GM23338 (cell line): Measurements from ENCODE around the gene ATCAY. TPM values are rescaled to one million over a fixed set of nuclear protein-coding genes. Genes with fewer than 3 reads are reported as not detected.

ENCODE experiments used
- ATAC-seq: fragments of 200-7000 bp; cut with Tn5 transposase; 3 replicates; pipeline ENCODE4 v1.9.1; 2020
- DNase-seq: peaks from one replicate; pipeline ENCODE4 v3.0.0-alpha.2; 2015; ENCODE audit warnings: low spot score
- H2AFZ ChIP-seq: fragments of 200-600 bp; sonication (generic); 2 replicates; pipeline ENCODE4 v1.8.0; 2016; ENCODE audit warnings: antibody characterized with exemption, mild to moderate bottlenecking, moderate library complexity
- H3F3A ChIP-seq: fragments of 200-600 bp; sonication (generic); replicated peaks from 2 replicates; pipeline ENCODE4 v1.8.0; 2017; ENCODE audit warnings: antibody characterized with exemption, mixed run types, low read depth
- H3K27ac ChIP-seq: fragments of 200-600 bp; sonication (generic); 2 replicates; pipeline ENCODE4 v1.6.1; 2016; ENCODE audit warnings: low read depth
- H3K27me3 ChIP-seq: fragments of 200-600 bp; sonication (generic); 2 replicates; pipeline ENCODE4 v1.8.0; 2016; ENCODE audit warnings: mild to moderate bottlenecking, mixed run types, moderate library complexity; ENCODE audit not compliant: insufficient read depth
- H3K36me3 ChIP-seq: fragments of 200-600 bp; sonication (generic); 2 replicates; pipeline ENCODE4 v1.8.0; 2016; ENCODE audit warnings: mild to moderate bottlenecking; ENCODE audit not compliant: insufficient read depth
- H3K4me1 ChIP-seq: fragments of 200-600 bp; sonication (generic); 2 replicates; pipeline ENCODE4 v1.8.0; 2016; ENCODE audit warnings: mild to moderate bottlenecking, moderate library complexity; ENCODE audit not compliant: insufficient read depth
- H3K4me2 ChIP-seq: fragments of 200-600 bp; sonication (generic); 2 replicates; pipeline ENCODE4 v1.7.1; 2017; ENCODE audit warnings: mixed run types
- H3K4me3 ChIP-seq: fragments of 200-600 bp; sonication (generic); 2 replicates; pipeline ENCODE4 v1.6.1; 2016; ENCODE audit warnings: mixed run types
- H3K79me2 ChIP-seq: fragments of 200-600 bp; sonication (generic); replicated peaks from 2 replicates; pipeline ENCODE4 v1.8.0; 2017; ENCODE audit warnings: mild to moderate bottlenecking; ENCODE audit not compliant: insufficient read depth
- H3K9me2 ChIP-seq: fragments of 200-600 bp; sonication (generic); 2 replicates; pipeline ENCODE4 v1.8.0; 2017; ENCODE audit not compliant: insufficient read depth
- H4K20me1 ChIP-seq: fragments of 200-600 bp; sonication (generic); replicated peaks from 2 replicates; pipeline ENCODE4 v1.8.0; 2017; ENCODE audit warnings: mild to moderate bottlenecking; ENCODE audit not compliant: insufficient read depth
- H3K27ac Mint-ChIP-seq: 2 replicates; pipeline ENCODE4 v1.8.0; 2020; ENCODE audit warnings: inconsistent platforms, mild to moderate bottlenecking, moderate library complexity, mixed read lengths
- H3K27me3 Mint-ChIP-seq: 3 replicates; pipeline ENCODE4 v1.8.0; 2022; ENCODE audit warnings: low read depth, mild to moderate bottlenecking, moderate library complexity, mixed read lengths, inconsistent platforms; ENCODE audit not compliant: insufficient read depth, poor library complexity
- H3K36me3 Mint-ChIP-seq: 3 replicates; pipeline ENCODE4 v1.8.0; 2021; ENCODE audit warnings: low read depth, mild to moderate bottlenecking, inconsistent platforms, moderate library complexity, mixed read lengths
- H3K4me1 Mint-ChIP-seq: 3 replicates; pipeline ENCODE4 v1.8.0; 2020; ENCODE audit warnings: mild to moderate bottlenecking, inconsistent platforms, mixed read lengths
- H3K4me3 Mint-ChIP-seq: 3 replicates; pipeline ENCODE4 v1.8.0; 2021; ENCODE audit warnings: moderate library complexity, mild to moderate bottlenecking, inconsistent platforms, mixed read lengths
- H3K9me3 Mint-ChIP-seq: 3 replicates; pipeline ENCODE4 v1.8.0; 2020; ENCODE audit warnings: moderate library complexity, mild to moderate bottlenecking, inconsistent platforms, mixed read lengths
- CREB1 ChIP-seq: fragments of 250-450 bp; sonication (Bioruptor Pico); IDR thresholded peaks from 2 replicates; pipeline ENCODE4 v1.5.0; 2020; ENCODE audit warnings: low read depth, mild to moderate bottlenecking, moderate library complexity
- ETS1 ChIP-seq: IDR thresholded peaks from 2 replicates; pipeline ENCODE4 v1.6.1; 2016; ENCODE audit warnings: antibody characterized with exemption
- EZH2 ChIP-seq: fragments of 200-600 bp; sonication (generic); IDR thresholded peaks from one replicate; pipeline ENCODE4 v1.8.0; 2017; ENCODE audit warnings: antibody characterized with exemption, mild to moderate bottlenecking, low read depth; ENCODE audit not compliant: unreplicated experiment
- EZH2phosphoT487 ChIP-seq: fragments of 200-600 bp; sonication (generic); IDR thresholded peaks from one replicate; pipeline ENCODE4 v1.8.1; 2018; ENCODE audit warnings: antibody characterized with exemption; ENCODE audit not compliant: unreplicated experiment
- JUNB ChIP-seq: IDR thresholded peaks from one replicate; pipeline ENCODE4 v1.6.1; 2016; ENCODE audit warnings: antibody characterized with exemption; ENCODE audit not compliant: unreplicated experiment
- NANOG ChIP-seq: IDR thresholded peaks from 2 replicates; pipeline ENCODE4 v1.6.1; 2016; ENCODE audit warnings: antibody characterized with exemption, borderline replicate concordance
- POLR2AphosphoS5 ChIP-seq: IDR thresholded peaks from 2 replicates; pipeline ENCODE4 v1.6.1; 2016; ENCODE audit warnings: antibody characterized with exemption, low read depth
- REST ChIP-seq: IDR thresholded peaks from one replicate; pipeline ENCODE4 v1.6.1; 2018; ENCODE audit warnings: antibody characterized with exemption; ENCODE audit not compliant: unreplicated experiment
- STAT1 ChIP-seq: IDR thresholded peaks from one replicate; pipeline ENCODE4 v1.6.1; 2016; ENCODE audit warnings: antibody characterized with exemption; ENCODE audit not compliant: unreplicated experiment
- ZNF114 ChIP-seq: fragments of 250-450 bp; sonication (Bioruptor Pico); IDR thresholded peaks from 2 replicates; pipeline ENCODE4 v1.5.0; 2020; ENCODE audit warnings: mild to moderate bottlenecking, moderate library complexity
- ZNF331 ChIP-seq: fragments of 250-450 bp; sonication (Bioruptor Pico); IDR thresholded peaks from 2 replicates; pipeline ENCODE4 v1.5.0; 2020; ENCODE audit warnings: low read depth, mild to moderate bottlenecking, moderate library complexity
- polyA plus RNA-seq: library from polyadenylated mRNA; unstranded; fragments of >200 nt; fragmentation: Nextera tagmentation; extraction: Ambion mirVana; gene quantifications from 2 replicates; pipeline ENCODE4 v1.2.1, GENCODE V29; 2016
- total RNA-seq: library from RNA; depleted of rRNA; stranded (reverse); fragments of >200 nt; shearing (Covaris generic); gene quantifications from 2 replicates; pipeline ENCODE4 v1.2.3, GENCODE V29; 2014
- TF ChIP-seq, protein P1 (sequence below), 2 experiments: fragments of 200-600 bp in 1 of 2; sonication (generic) in 1 of 2; conservative IDR thresholded peaks; 2 replicates each; pipeline versions ENCODE4 v1.5.1 to v1.6.1; 2016 to 2017; ENCODE audit warnings: antibody characterized with exemption in 2 of 2, low read depth in 2 of 2, mild to moderate bottlenecking in 2 of 2, moderate library complexity in 1 of 2

ATCAY gene
- total and polyA plus RNA-seq, 2 experiments from 2014 or later, result 16.9 to 45.7 TPM

DNA sequence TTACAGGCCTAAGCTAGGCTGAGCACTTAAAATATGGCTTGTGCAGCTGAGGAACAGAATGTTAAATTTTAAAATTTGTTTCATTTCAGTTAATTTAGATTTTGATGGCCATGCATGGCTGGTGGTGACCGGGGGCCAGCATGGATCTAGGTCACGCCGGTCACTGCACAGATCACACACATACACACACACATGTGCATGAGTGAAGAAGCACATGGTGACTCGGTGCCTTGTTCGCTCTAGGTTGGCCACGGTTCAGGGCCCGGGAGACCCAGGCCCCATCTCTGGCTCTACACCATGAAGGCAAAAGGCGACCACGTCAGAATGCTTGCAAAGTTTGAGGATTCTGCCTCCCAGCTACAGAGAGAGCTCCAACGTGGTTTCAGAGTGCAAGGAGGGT lies 39.7 kb upstream of the ATCAY start:
- ATAC-seq, result no peak
- Histone ChIP-seq H2AFZ (no peak overlapping the region), H3K9me2 (no peaks in the 10 kb centered on the region), H3K4me2 (no peak overlapping the region), H3F3A (0 out of 2 replicates have a peak, but pooled peaks cover 3% of the 10 kb centered on the region), H3K4me3 (no peak overlapping the region), H3K27me3 (no peaks in the 10 kb centered on the region), H3K36me3 (no peaks in the 10 kb centered on the region), H3K27ac (no peak overlapping the region), H4K20me1 (no peaks in the 10 kb centered on the region), H3K79me2 (no peaks in the 10 kb centered on the region), H3K4me1 (no peaks in the 10 kb centered on the region)
- Mint-ChIP-seq H3K27ac (no peak overlapping the region), H3K36me3 (no peaks in the 10 kb centered on the region), H3K4me3 (no peak overlapping the region), H3K27me3 (peaks cover 1% of the 10 kb centered on the region), H3K9me3 (peaks cover 17% of the 10 kb centered on the region), H3K4me1 (no peaks in the 10 kb centered on the region)
- no peak for DNase-seq
- no peak for TF ChIP-seq ZNF114
- TF ChIP-seq POLR2AphosphoS5, result no peak
- TF ChIP-seq, protein P1, sequence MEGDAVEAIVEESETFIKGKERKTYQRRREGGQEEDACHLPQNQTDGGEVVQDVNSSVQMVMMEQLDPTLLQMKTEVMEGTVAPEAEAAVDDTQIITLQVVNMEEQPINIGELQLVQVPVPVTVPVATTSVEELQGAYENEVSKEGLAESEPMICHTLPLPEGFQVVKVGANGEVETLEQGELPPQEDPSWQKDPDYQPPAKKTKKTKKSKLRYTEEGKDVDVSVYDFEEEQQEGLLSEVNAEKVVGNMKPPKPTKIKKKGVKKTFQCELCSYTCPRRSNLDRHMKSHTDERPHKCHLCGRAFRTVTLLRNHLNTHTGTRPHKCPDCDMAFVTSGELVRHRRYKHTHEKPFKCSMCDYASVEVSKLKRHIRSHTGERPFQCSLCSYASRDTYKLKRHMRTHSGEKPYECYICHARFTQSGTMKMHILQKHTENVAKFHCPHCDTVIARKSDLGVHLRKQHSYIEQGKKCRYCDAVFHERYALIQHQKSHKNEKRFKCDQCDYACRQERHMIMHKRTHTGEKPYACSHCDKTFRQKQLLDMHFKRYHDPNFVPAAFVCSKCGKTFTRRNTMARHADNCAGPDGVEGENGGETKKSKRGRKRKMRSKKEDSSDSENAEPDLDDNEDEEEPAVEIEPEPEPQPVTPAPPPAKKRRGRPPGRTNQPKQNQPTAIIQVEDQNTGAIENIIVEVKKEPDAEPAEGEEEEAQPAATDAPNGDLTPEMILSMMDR (conservative IDR thresholded peaks at IDR 0.05; ENCODE audit: low read depth in 2 of 2), result no peak
- no peak for TF ChIP-seq JUNB

DNA sequence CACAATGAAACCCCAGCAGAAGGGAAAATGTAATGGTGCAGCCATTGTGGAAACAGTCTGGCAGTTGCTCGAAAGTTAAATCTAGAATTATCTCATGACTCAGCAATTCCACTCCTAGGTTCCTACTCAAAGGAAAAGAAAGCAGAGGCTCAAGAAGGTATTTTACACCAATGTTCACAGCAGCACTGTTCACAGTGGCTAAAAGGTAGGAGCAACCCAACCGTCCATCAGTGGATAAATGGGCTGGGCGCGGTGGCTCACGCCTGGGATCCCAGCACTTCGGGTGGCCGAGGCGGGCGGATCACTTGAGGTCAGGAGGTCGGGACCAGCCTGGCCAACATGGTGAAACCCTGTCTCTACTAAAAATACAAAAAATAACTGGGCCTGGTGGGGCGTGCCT lies 37.5 kb upstream of the ATCAY start:
- Mint-ChIP-seq H3K9me3 (peaks cover 3% of the 10 kb centered on the region; the same call in 2 of the 3 replicates), H3K27me3 (peaks cover 4% of the 10 kb centered on the region), H3K27ac (no peak overlapping the region), H3K4me1 (no peaks in the 10 kb centered on the region), H3K4me3 (no peak overlapping the region), H3K36me3 (0 out of 3 replicates have a peak, but pooled peaks cover 4% of the 10 kb centered on the region)
- no peak overlapping the region for H2AFZ ChIP-seq
- no peak overlapping the region for H3K4me2 ChIP-seq
- H3K4me1 ChIP-seq, result no peaks in the 10 kb centered on the region
- ATAC-seq (no peak), DNase-seq (no peak)
- no peaks in the 10 kb centered on the region for H3K36me3 ChIP-seq
- no peaks in the 10 kb centered on the region for H3K79me2 ChIP-seq
- no peak overlapping the region for H3K4me3 ChIP-seq
- H3K27ac ChIP-seq, result no peak overlapping the region
- no peaks in the 10 kb centered on the region for H3K27me3 ChIP-seq
- H4K20me1 ChIP-seq, result no peaks in the 10 kb centered on the region
- H3F3A ChIP-seq, result no peaks in the 10 kb centered on the region
- no peaks in the 10 kb centered on the region for H3K9me2 ChIP-seq
- TF ChIP-seq NANOG (no peak), EZH2phosphoT487 (no peak), ETS1 (no peak), ZNF114 (no peak), EZH2 (no peak), ZNF331 (no peak), STAT1 (no peak), REST (no peak), POLR2AphosphoS5 (no peak), CREB1 (no peak), JUNB (no peak)
- TF ChIP-seq, protein P1 (conservative IDR thresholded peaks at IDR 0.05; ENCODE audit: low read depth in 2 of 2), result no peak
